IPS-18a (cell line): ENCODE results near the gene SCAPER.

ENCODE experiments used
- H3K27ac ChIP-seq: one replicate; pipeline ENCODE4 v1.5.1; 2013; ENCODE audit warnings: low read length
- H3K27me3 ChIP-seq: one replicate; pipeline ENCODE4 v1.6.1; 2013; ENCODE audit warnings: mild to moderate bottlenecking, low read length; ENCODE audit not compliant: control insufficient read depth, insufficient read depth
- H3K36me3 ChIP-seq: one replicate; pipeline ENCODE4 v1.6.1; 2013; ENCODE audit warnings: low read depth, low read length; ENCODE audit not compliant: control insufficient read depth
- H3K4me1 ChIP-seq: one replicate; pipeline ENCODE4 v1.6.1; 2013; ENCODE audit warnings: low read depth, low read length; ENCODE audit not compliant: control insufficient read depth
- H3K4me3 ChIP-seq: one replicate; pipeline ENCODE4 v1.5.1; 2013; ENCODE audit warnings: low read length
- H3K9ac ChIP-seq: one replicate; pipeline ENCODE4 v1.6.1; 2013; ENCODE audit warnings: mild to moderate bottlenecking, low read length, moderate library complexity
- H3K9me3 ChIP-seq: one replicate; pipeline ENCODE4 v1.6.1; 2013; ENCODE audit warnings: low read depth, low read length; ENCODE audit not compliant: control insufficient read depth

Gene SCAPER

GRCh38 chr15:76376816-76377215 is 528.3 kb downstream of the SCAPER start:
- Histone ChIP-seq H3K9ac (no peak overlapping the region), H3K4me1 (no peaks in the 10 kb centered on the region), H3K4me3 (no peak overlapping the region), H3K36me3 (no peaks in the 10 kb centered on the region), H3K27ac (no peak overlapping the region), H3K9me3 (no peaks in the 10 kb centered on the region), H3K27me3 (no peaks in the 10 kb centered on the region)

- no peaks in the 10 kb centered on the region for H3K27me3 ChIP-seq
- H3K9ac ChIP-seq: no peak overlapping the region
- H3K27ac ChIP-seq: no peak overlapping the region
- H3K36me3 ChIP-seq: no peaks in the 10 kb centered on the region
- H3K4me3 ChIP-seq: no peak overlapping the region
- H3K9me3 ChIP-seq: no peaks in the 10 kb centered on the region
- H3K4me1 ChIP-seq: no peaks in the 10 kb centered on the region
Measured at GRCh38 chr15:76376029-76376428, 529.1 kb downstream of the SCAPER start.

- Histone ChIP-seq H3K9ac (no peak overlapping the region), H3K27me3 (no peaks in the 10 kb centered on the region), H3K36me3 (no peaks in the 10 kb centered on the region), H3K9me3 (no peaks in the 10 kb centered on the region), H3K4me1 (no peaks in the 10 kb centered on the region), H3K27ac (no peak overlapping the region), H3K4me3 (no peak overlapping the region)
Measured at GRCh38 chr15:76368122-76368621, 537.0 kb downstream of the SCAPER start.

GRCh38 chr15:76366714-76367113 is 538.4 kb downstream of the SCAPER start:
- H3K36me3 ChIP-seq: no peaks in the 10 kb centered on the region
- no peaks in the 10 kb centered on the region for H3K27me3 ChIP-seq
- H3K4me3 ChIP-seq: no peak overlapping the region
- H3K9ac ChIP-seq: no peak overlapping the region
- H3K27ac ChIP-seq: no peak overlapping the region
- no peaks in the 10 kb centered on the region for H3K9me3 ChIP-seq
- H3K4me1 ChIP-seq: no peaks in the 10 kb centered on the region

DNA sequence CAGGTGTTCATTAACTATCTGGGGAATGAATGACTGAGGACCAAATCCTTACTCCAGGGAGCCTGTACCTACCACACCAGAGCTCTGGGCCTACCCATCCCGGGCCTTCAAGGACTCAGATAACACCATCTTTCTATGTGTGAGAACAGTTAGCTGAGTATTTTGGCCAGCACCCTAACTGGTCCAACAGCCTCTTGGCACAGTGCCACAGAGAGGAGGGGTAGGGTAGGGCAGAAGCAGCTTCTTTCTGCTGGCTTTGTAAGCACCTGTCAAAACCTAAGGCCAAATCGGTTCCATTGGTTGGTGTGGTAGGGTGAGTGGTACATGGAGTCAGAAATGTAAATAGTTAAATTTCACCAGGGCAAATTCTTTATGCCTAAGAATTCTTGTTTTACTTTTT is 541.9 kb downstream of the SCAPER start:
- no peaks in the 10 kb centered on the region for H3K27me3 ChIP-seq
- H3K36me3 ChIP-seq: no peaks in the 10 kb centered on the region
- H3K4me3 ChIP-seq: no peak overlapping the region
- no peaks in the 10 kb centered on the region for H3K9me3 ChIP-seq
- H3K9ac ChIP-seq: no peak overlapping the region
- H3K4me1 ChIP-seq: no peaks in the 10 kb centered on the region
- H3K27ac ChIP-seq: no peak overlapping the region

GRCh38 chr15:76360416-76360815 is 544.7 kb downstream of the SCAPER start:
- no peaks in the 10 kb centered on the region for H3K4me1 ChIP-seq
- H3K4me3 ChIP-seq: no peak overlapping the region
- no peak overlapping the region for H3K27ac ChIP-seq

DNA sequence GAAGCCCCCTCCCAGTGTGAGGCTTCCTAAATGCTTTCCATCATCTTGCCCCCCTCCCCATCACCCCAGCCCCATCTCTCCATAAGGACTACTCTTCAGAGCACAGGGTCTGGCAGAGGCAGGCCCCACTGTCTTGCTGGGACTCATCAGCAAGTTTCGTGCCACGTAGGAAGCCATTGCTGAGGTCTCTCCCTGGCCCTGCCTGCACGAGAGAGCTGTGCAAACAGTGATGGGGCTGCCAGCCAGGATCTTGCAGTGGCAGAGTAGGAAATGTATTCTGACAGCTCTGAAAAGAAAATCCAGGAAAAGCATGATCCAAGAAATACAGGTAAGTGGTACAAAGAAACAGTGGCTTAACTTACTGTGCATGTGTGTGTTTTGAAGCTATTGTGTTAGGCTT is 546.0 kb downstream of the SCAPER start:
- Histone ChIP-seq H3K9ac (no peak overlapping the region), H3K36me3 (no peaks in the 10 kb centered on the region), H3K4me3 (no peak overlapping the region), H3K27me3 (no peaks in the 10 kb centered on the region), H3K9me3 (no peaks in the 10 kb centered on the region), H3K27ac (no peak overlapping the region), H3K4me1 (no peaks in the 10 kb centered on the region)

More at GRCh38 chr15:76360416-76360815, 544.7 kb downstream of the SCAPER start:
- H3K9ac ChIP-seq: no peak overlapping the region
- H3K9me3 ChIP-seq: no peaks in the 10 kb centered on the region
- no peaks in the 10 kb centered on the region for H3K27me3 ChIP-seq
- no peaks in the 10 kb centered on the region for H3K36me3 ChIP-seq

DNA sequence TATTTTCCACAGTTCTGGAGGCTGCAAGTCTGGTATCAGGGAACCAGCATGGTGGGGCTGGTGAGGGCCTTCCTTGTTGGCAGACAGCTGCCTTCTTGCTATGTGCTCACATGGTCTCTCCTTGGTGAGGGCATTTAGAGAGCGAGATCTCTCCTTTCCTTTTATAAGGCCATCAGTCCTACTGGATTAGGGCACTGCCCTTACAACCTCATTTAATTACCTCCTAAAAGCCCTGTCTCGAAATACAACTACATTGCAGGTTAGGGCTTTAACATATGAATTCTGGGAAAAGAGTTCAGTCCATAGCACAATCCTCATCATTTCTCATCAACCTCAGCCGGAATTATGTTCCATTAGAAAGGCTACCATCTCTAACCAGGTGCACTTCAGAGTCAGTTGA is 546.7 kb downstream of the SCAPER start:
- Histone ChIP-seq H3K27me3 (no peaks in the 10 kb centered on the region), H3K27ac (no peak overlapping the region), H3K4me3 (no peak overlapping the region), H3K36me3 (no peaks in the 10 kb centered on the region), H3K4me1 (no peaks in the 10 kb centered on the region), H3K9me3 (no peaks in the 10 kb centered on the region), H3K9ac (no peak overlapping the region)

- no peak overlapping the region for H3K27ac ChIP-seq
- H3K4me3 ChIP-seq: no peak overlapping the region
- no peaks in the 10 kb centered on the region for H3K9me3 ChIP-seq
- no peaks in the 10 kb centered on the region for H3K36me3 ChIP-seq
- peaks cover 14% of the 10 kb centered on the region for H3K27me3 ChIP-seq
- no peak overlapping the region for H3K9ac ChIP-seq
- no peaks in the 10 kb centered on the region for H3K4me1 ChIP-seq
Measured at GRCh38 chr15:76354823-76355440, 550.2 kb downstream of the SCAPER start.

DNA sequence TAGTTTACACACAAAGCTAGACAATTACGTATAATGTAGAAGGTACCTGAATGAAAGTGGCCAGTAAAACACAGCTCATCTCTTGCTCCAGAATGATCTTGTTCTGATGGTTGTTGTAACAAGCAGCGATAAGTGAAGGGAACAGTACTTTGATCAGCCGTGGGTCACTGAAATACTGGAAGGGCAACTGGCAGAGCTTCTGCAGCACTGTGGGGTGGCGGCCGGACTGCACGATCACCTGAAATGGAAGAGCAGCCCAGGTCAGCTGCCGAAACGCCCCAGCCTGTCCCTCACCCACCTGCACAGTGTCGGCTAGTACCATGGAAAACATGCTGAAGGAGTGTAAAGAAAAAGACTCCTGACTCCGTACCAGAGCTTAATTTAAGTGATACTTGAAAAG is 551.2 kb downstream of the SCAPER start:
- Histone ChIP-seq H3K27me3 (peaks cover 24% of the 10 kb centered on the region), H3K9me3 (no peaks in the 10 kb centered on the region), H3K4me1 (no peaks in the 10 kb centered on the region), H3K9ac (no peak overlapping the region), H3K4me3 (no peak overlapping the region), H3K27ac (no peak overlapping the region), H3K36me3 (no peaks in the 10 kb centered on the region)

GRCh38 chr15:76353023-76353577 is 552.0 kb downstream of the SCAPER start:
- H3K9ac ChIP-seq: no peak overlapping the region
- H3K36me3 ChIP-seq: no peaks in the 10 kb centered on the region
- H3K4me3 ChIP-seq: no peak overlapping the region
- no peaks in the 10 kb centered on the region for H3K9me3 ChIP-seq
- peaks cover 32% of the 10 kb centered on the region for H3K27me3 ChIP-seq
- no peak overlapping the region for H3K27ac ChIP-seq
- no peaks in the 10 kb centered on the region for H3K4me1 ChIP-seq
